Keratinocyte (primary cell): ENCODE results near the gene FAM120B. TPM values are rescaled to one million over a fixed set of nuclear protein-coding genes. Genes with fewer than 3 reads are reported as not detected.

Source experiments
- DNase-seq: peaks from one replicate; pipeline ENCODE4 v3.0.0-alpha.2; 2011; ENCODE audit warnings: low read depth, missing footprints, low spot score
- FAIRE-seq: peaks from 2 replicates; lab custom pipeline; 2011; peaks lifted over from hg19 to GRCh38; lab: Jason Lieb, UNC
- H2AFZ ChIP-seq: 2 replicates; pipeline ENCODE4 v1.6.0; 2012; ENCODE audit warnings: low read length, control low read depth, inconsistent platforms; ENCODE audit not compliant: control insufficient read depth
- H3K27ac ChIP-seq: 2 replicates; pipeline ENCODE4 v1.5.1; 2011; ENCODE audit warnings: low read length; ENCODE audit not compliant: control insufficient read depth, insufficient read depth
- H3K27me3 ChIP-seq: 3 replicates; pipeline ENCODE4 v1.6.0; 2011; ENCODE audit warnings: low read length; ENCODE audit not compliant: control insufficient read depth, insufficient read depth; ENCODE audit errors: extremely low read depth
- H3K36me3 ChIP-seq, 2 experiments: 2 replicates in 1 of 2; 3 replicates in 1 of 2; pipeline ENCODE4 v1.5.1; 2011; ENCODE audit warnings: low read length in 2 of 2, mild to moderate bottlenecking in 1 of 2; ENCODE audit not compliant: control insufficient read depth in 2 of 2, insufficient read depth in 2 of 2; ENCODE audit errors: extremely low read depth in 1 of 2
- H3K4me1 ChIP-seq: 3 replicates; pipeline ENCODE4 v1.5.1; 2011; ENCODE audit warnings: low read length; ENCODE audit not compliant: control insufficient read depth, insufficient read depth; ENCODE audit errors: extremely low read depth
- H3K4me2 ChIP-seq: 3 replicates; pipeline ENCODE4 v1.6.0; 2011; ENCODE audit warnings: low read depth, low read length; ENCODE audit not compliant: control insufficient read depth, insufficient read depth; ENCODE audit errors: extremely low read depth
- H3K4me3 ChIP-seq, 3 experiments: fragments of 200-600 bp in 1 of 3; sonication (generic) in 1 of 3; 2 replicates in 2 of 3; 3 replicates in 1 of 3; pipeline ENCODE4 v1.5.1; 2011 to 2016; ENCODE audit warnings: low read length in 3 of 3, mild to moderate bottlenecking in 3 of 3, control low read depth in 2 of 3, inconsistent platforms in 1 of 3, low read depth in 1 of 3, mixed read lengths in 1 of 3, mixed run types in 1 of 3, moderate library complexity in 1 of 3; ENCODE audit not compliant: control insufficient read depth in 2 of 3, insufficient read depth in 2 of 3; ENCODE audit errors: extremely low read depth in 1 of 3
- H3K79me2 ChIP-seq: 2 replicates; pipeline ENCODE4 v1.6.0; 2012; ENCODE audit warnings: low read length; ENCODE audit not compliant: control insufficient read depth, insufficient read depth
- H3K9ac ChIP-seq: 3 replicates; pipeline ENCODE4 v1.6.0; 2011; ENCODE audit warnings: low read length; ENCODE audit not compliant: control insufficient read depth, insufficient read depth; ENCODE audit errors: extremely low read depth
- H3K9me1 ChIP-seq: 3 replicates; pipeline ENCODE4 v1.6.0; 2011; ENCODE audit warnings: low read length; ENCODE audit not compliant: control insufficient read depth, insufficient read depth; ENCODE audit errors: extremely low read depth
- H3K9me3 ChIP-seq: 2 replicates; pipeline ENCODE4 v1.5.1; 2012; ENCODE audit warnings: low read depth, low read length; ENCODE audit not compliant: control insufficient read depth
- H4K20me1 ChIP-seq: 3 replicates; pipeline ENCODE4 v1.6.0; 2011; ENCODE audit warnings: low read length; ENCODE audit not compliant: control insufficient read depth, insufficient read depth; ENCODE audit errors: extremely low read depth
- CTCF ChIP-seq, 3 experiments: IDR thresholded peaks in 1 of 3; conservative IDR thresholded peaks in 1 of 3; optimal IDR thresholded peaks in 1 of 3; 2 replicates in 2 of 3; 3 replicates in 1 of 3; pipeline versions ENCODE3 to v1.5.1; 2011; ENCODE audit warnings: low read length in 3 of 3, mild to moderate bottlenecking in 3 of 3, moderate library complexity in 2 of 3, control low read depth in 1 of 3, inconsistent platforms in 1 of 3; ENCODE audit not compliant: insufficient read depth in 2 of 3; ENCODE audit errors: extremely low read depth in 1 of 3
- EZH2 ChIP-seq: IDR thresholded peaks from one replicate; pipeline ENCODE4 v1.6.1; 2012; ENCODE audit warnings: inconsistent platforms, mild to moderate bottlenecking, low read length, moderate library complexity
- dilution Hi-C: fragments of 300-500 bp; cut with MboI; formaldehyde crosslinking; loops from one replicate; pipeline ENCODE4 v1.7.0; 2020; ENCODE audit warnings: low sequenced_read_pairs; ENCODE audit not compliant: extremely low pct_ligation_motif_present
- polyA plus RNA-seq, 5 experiments: library from polyadenylated mRNA; depleted of rRNA in 3 of 5; stranded (reverse) in 3 of 5; stranded (forward) in 1 of 5; unstranded in 1 of 5; fragments of >200 nt; gene quantifications; 1 replicate in 1 of 5; 2 replicates in 3 of 5; 3 replicates in 1 of 5; pipeline versions ENCODE4 v1.2.1 to v1.2.3, GENCODE V29; 2011 to 2012; ENCODE audit warnings: missing spikeins in 2 of 5, low read depth in 1 of 5, low replicate concordance in 1 of 5

FAM120B gene
- polyA plus RNA-seq, 1 donor (not counting 4 experiments of a cell fraction or from before 2014, with no cell fraction given) = 17.4 TPM

GRCh38 chr6:170274713-170275560 lies 31.6 kb upstream of the FAM120B start:
- Histone ChIP-seq H2AFZ (no peak overlapping the region), H3K27me3 (peaks cover 3% of the 10 kb centered on the region), H3K9me3 (no peaks in the 10 kb centered on the region), H3K4me2 (no peak overlapping the region), H3K4me3 (no peak overlapping the region), H3K9me1 (no peaks in the 10 kb centered on the region), H4K20me1 (no peaks in the 10 kb centered on the region), H3K4me1 (peaks cover under 1% of the 10 kb centered on the region), H3K9ac (no peak overlapping the region), H3K36me3 (no peaks in the 10 kb centered on the region), H3K79me2 (no peaks in the 10 kb centered on the region), H3K27ac (no peak overlapping the region)
- dilution Hi-C loops = no loop called here
- TF ChIP-seq CTCF (optimal IDR thresholded peaks at IDR 0.05 in 1 of 3, IDR thresholded peaks at IDR 0.05 in 1 of 3, conservative IDR thresholded peaks at IDR 0.05 in 1 of 3; ENCODE audit: extremely low read depth in 1 of 3, insufficient read depth in 2 of 3, low read length in 3 of 3) (no peak), EZH2 (no peak)
- FAIRE-seq = no peak
- no peak for DNase-seq

- no peak overlapping the region for H3K4me3 ChIP-seq
- no peak for FAIRE-seq
These were observed 30.0 kb upstream of the FAM120B start for GRCh38 chr6:170276369-170277057.

More at GRCh38 chr6:170276369-170277057, 30.0 kb upstream of the FAM120B start:
- H3K4me2 ChIP-seq = no peak overlapping the region
- peaks cover 4% of the 10 kb centered on the region for H3K4me1 ChIP-seq
- H2AFZ ChIP-seq = no peak overlapping the region
- no peak overlapping the region for H3K9ac ChIP-seq
- dilution Hi-C loops = no loop called here
- no peak for DNase-seq
- no peaks in the 10 kb centered on the region for H3K9me3 ChIP-seq
- TF ChIP-seq CTCF (optimal IDR thresholded peaks at IDR 0.05 in 1 of 3, IDR thresholded peaks at IDR 0.05 in 1 of 3, conservative IDR thresholded peaks at IDR 0.05 in 1 of 3; ENCODE audit: extremely low read depth in 1 of 3, insufficient read depth in 2 of 3, low read length in 3 of 3) (no peak), EZH2 (no peak)
- H3K27me3 ChIP-seq = peaks cover 3% of the 10 kb centered on the region
- H3K27ac ChIP-seq = no peak overlapping the region
- H3K36me3 ChIP-seq = peaks cover 0 to under 1% of the 10 kb centered on the region in 2 experiments
- H3K79me2 ChIP-seq = no peaks in the 10 kb centered on the region
- H3K9me1 ChIP-seq = no peaks in the 10 kb centered on the region
- no peaks in the 10 kb centered on the region for H4K20me1 ChIP-seq
